NCI-H1092 treated with DMSO at 0.1 percent for 48 hours (cell line): Measurements from ENCODE around the gene ANTKMT.
A peak's percentile ranks its signal among the peaks of the same experiment; 100 is the strongest.
"Not testable (repeated sequence)": the region's sequence is repeated elsewhere in the genome, so short reads cannot be mapped to it uniquely, and the experiment has no call there.

ENCODE experiments used
- DNase-seq: peaks from one replicate; lab custom pipeline; 2025; lab: John Stamatoyannopoulos, UW

Gene ANTKMT

DNA sequence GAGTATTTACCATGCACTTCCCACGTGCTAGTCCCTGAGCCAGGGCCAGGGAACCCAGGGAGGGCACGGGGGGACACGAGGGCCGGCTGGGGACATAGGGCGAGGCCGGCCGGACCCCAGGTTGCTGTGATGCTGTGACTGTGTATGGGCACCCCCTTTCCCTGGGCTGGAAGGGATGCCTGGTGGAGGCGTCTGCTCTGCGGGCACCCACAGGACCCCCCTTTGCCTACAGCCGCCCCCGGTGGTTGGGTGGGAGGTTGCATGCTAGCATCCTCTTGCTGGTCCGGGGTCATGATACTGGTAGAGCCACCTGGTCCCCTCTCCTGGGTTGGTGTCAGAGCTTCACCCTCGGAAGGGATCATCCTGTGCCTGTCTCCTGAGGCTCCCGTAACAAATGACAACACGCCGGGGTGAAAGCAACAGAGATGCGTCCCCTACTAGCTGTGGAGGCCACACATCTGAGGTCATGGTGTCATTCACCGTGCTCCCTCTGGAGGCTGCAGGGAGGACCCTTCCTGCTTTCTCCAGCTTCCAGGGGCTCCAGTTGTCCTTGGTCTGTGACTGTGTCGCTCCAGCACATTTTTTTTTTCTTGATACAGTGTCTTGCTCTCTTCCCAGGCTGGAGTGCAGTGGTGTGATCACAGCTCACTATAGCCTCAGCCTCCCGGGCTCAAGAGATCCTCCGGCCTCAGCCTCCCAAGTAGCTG is 23.0 kb downstream of the ANTKMT start:
- DNase-seq, result no peak

DNA sequence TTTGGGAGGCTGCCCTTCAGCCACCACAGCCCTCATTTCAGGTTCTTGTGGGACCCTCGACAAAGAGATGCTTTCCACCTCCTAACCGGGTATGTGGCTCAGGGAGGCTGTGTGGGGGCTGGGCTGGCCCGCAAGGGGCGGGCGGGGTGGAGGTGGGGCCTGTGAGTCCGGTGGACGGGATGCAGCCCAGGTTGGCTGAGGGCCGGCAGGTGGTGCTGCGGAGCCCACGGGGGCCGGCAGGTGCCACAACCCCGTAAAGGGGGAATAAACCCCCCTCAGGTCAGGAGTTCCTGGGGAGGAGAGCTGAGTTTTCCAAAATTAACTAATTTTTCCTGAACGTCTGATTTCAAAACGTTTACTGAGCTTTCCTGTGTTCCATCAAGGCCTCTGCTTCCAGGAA is 24.8 kb downstream of the ANTKMT start:
- no peak for DNase-seq

- no peak for DNase-seq
These were observed 25.7 kb downstream of the ANTKMT start for GRCh38 chr16:746637-747036.

DNA sequence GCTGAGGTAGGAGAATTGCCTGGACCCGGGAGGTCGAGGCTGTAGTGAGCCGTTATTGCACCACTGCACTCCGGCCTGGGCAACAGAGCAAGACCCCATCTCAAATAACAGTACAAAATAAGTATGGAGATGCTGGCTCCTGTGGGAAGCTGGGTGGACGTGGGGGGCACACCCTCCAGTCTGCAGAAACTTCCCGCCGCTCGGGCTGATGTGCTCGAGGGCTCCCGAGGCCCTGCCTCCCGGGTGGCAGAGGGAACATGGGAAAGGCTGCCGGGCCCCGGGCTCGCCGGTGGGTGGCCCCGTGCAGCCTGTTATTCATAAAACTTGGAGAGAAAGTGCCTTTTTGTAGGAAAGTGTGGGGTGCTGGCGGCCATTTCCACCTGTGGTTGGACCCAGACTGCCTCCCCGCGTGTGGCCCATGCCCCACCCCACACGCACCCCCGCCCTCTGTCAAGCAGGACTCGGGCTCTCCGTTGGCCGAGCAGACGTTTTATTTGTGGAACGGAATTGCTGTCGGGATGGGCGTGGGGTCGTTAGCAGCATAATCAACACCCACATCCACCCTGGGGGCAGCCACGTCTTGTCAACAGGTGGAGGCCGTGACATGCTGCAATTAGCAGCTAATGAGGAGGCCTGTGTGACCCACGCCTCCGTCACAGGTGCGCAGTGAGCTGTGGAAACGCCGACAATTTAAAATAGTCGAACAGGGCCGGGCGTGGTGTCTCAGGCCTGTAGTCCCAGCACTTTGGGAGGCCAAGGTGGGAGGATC is 27.2 kb downstream of the ANTKMT start:
- no peak for DNase-seq

DNA sequence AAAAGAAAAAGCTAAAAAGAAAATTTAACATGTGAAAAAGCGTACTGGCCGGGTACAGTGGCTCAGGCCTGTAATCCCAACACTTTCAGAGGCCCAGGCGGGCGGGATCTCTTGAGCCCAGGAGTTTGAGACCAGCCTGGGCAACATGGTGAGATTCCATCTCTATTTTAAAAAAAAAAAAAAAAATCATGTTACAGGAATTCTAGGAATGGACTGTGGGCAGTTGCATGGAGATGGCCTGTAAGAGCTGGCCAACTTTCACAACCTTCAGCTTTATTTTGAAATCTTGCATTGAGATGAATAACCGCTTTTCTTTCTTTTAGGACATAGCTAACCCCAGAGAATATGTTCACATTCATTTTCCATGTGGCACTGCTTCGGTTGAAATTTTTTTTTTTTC is 28.1 kb downstream of the ANTKMT start:
- DNase-seq, result no peak

DNA sequence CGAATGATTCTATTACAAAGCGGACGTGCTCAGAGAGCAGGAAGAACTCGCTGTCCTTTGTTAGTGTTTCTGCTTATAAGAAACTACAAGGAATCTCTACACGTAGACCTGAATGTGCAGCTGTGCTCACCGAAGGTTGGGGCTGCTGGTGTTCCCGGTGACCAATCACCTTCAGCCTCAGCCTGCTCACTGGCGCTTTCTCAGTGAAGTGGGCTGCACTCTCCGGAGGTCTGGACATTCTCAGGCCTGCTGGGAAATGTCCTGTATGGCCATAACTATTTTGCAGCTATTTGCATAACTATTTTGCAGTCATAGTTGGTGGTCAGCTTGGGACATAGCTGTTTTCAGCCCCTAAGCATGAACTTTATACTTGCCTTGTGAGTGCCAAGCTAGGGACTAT is 29.5 kb downstream of the ANTKMT start:
- DNase-seq, result no peak

DNA sequence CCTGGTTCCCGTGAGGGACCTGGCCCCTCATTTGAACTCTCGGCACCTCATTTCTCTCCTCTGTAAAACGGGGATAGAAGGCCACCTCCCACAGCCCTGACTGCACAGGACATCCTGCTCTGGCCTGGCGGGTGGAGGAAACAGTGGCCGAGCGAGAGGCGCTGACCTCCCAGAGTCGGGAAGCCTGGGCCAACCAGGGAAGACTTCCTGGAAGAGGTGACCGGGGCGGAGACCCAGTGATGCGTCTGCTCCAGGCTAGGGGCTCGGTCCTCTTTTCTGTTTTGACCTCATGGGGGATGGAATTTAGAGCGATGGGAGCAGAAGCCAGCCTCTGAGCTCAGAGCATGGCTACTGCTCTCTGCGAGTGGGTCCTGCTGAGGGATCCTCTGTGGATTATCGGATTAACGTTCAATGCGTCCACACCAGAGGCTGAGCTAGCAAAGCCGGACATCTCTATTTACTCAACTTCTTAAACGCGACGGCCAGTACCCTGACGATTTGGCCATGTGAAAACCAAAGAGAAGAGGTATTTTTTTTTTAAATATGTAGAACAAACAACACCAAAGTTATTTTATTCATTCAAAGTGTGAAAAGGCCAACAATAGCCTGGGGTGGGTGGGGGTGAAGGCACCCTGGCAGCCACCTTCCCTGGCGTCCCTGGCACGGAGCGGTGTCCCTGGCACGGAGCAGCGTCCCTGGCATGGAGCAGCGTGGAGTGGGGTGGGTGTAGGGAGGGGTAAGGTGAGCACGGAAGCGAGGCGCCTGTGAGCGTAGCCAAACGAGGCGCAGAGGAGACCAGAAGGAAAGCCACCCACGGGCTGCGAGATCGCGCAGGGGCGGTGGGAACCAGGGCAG is 30.4 kb downstream of the ANTKMT start:
- peak; percentile 45 for DNase-seq

DNA sequence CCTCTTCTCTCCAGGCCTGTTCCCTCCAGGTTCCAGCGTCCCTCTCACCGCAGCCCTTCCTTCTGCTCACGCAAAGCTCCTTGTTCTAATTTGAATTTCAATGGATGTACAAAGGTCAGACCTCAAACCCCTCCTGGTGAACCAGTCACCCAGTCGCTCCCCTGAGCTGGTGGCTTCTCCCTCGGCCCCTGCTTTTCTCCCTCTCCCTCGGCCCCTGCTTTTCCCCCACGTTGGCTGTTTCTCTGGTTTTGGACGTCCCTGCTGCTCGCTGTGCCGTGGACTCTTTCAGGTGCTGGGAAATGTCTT is 31.0 kb downstream of the ANTKMT start:
- peak; percentile 45 for DNase-seq

DNA sequence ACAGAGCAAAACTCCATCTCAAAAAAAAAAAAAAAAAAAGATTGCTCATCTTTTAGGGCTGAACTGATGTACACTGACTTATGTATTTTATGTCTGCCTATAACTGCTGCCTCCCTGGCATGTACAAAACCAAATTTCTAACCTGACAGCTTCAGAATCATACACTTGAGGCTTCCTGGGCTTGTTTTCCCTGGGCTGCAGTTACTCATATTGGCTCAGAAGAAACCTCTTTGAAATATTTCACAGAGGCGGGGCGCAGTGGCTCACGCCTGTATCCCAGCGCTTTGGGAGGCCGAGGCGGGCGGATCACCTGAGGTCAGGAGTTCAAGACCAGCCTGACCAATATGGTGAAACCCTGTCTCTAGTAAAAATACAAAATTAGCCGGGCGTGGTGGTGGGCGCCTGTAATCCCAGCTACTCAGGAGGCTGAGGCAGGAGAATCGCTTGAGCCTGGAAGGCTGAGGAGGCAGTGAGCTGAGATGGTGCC is 33.2 kb downstream of the ANTKMT start:
- not testable (repeated sequence) for DNase-seq

DNA sequence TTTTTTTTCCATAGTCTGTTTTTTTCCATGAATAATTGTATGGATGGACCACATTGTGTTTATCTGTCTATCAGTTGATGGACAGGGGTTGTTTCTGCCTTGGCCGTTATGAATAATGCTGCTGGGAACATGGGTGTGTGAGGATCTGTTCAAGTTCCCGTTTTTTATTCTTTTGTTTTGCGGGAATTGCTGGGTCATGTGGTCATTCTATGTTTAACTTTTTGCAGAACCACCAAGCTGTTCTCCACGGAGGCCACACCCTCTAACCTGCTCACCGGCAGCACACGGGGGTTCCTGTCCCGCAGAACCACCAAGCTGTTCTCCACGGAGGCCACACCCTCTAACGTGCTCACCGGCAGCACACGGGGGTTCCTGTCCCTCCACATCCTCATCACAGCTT is 33.7 kb downstream of the ANTKMT start:
- DNase-seq, result no peak

GRCh38 chr16:756428-756827 is 35.5 kb downstream of the ANTKMT start:
- DNase-seq, result no peak

GRCh38 chr16:759110-759910 is 38.4 kb downstream of the ANTKMT start:
- DNase-seq, result no peak

GRCh38 chr16:760065-760464 is 39.1 kb downstream of the ANTKMT start:
- no peak for DNase-seq

GRCh38 chr16:760545-761343 is 39.8 kb downstream of the ANTKMT start, which contains the start of gene MSLN:
MSLN (plus strand) TSS chr16:760734; CDS start chr16:762681, 1,947 bp downstream.
- DNase-seq, result no peak

GRCh38 chr16:761625-762513 is 40.9 kb downstream of the ANTKMT start:
- no peak for DNase-seq

DNA sequence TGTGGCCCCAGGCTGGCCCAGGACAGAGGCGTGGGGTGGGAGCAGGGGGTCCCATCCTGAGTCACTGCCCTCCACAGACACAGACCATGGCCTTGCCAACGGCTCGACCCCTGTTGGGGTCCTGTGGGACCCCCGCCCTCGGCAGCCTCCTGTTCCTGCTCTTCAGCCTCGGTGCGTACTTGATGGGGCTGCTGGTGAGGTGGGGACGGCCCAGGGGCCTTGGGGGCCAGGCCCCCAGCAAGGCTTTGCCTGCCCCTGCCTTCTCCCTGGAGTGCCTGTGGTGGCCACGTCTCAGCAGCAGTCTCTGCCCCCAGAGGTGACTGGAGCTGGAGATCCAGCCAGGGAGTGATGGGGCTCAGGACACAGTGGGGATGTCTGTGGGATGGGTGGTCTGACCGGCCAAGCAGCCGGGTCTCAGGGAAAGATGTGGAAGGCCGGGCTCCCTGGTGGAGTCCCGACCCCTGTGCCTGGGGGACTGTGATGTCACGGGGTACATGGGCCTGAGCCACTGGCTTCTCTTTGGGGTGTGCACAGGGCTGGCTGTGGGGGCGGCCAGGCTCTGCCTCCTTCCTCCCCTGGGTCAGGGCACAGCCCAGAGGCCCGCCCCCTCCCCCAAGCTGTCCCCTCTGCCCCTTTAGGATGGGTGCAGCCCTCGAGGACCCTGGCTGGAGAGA is 41.8 kb downstream of the ANTKMT start:
- DNase-seq, result no peak

- no peak for DNase-seq
These were observed 42.6 kb downstream of the ANTKMT start for GRCh38 chr16:763369-764183.

DNA sequence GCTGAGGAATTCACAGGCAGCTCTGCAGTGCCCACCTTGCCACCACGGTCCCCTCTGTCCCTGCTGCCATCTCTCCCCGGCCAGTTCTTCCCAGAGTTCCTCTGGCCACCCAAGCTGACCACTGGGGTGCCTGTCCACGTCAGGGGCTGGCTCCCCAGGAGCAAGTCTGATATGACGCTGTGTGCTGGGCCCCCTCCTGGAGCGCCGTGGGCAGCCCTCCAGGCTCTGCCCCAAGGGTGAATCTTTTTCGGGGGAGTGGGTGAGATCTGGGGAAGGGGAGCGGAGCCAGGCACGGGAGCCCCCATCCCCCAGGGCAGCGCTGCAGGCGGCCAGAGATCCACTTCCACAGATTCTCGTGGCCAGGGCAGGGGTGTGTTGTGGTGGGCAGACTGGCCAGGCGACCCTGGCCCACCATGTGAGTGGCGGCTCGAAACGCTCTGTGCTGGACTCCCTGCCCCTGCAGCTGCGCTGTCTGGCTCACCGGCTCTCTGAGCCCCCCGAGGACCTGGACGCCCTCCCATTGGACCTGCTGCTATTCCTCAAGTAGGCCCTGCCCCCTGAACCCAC is 43.3 kb downstream of the ANTKMT start:
- no peak for DNase-seq
